ENCODE results near the gene CENPN.

- no peak for TF ChIP-seq ZFP30 (CRISPR knock-in tag; IDR thresholded peaks at IDR 0.05)
- TF ChIP-seq ZFP3 (CRISPR knock-in tag; IDR thresholded peaks at IDR 0.05): no peak
- no peak for TF ChIP-seq BACH2 (CRISPR knock-in tag; IDR thresholded peaks at IDR 0.05; ENCODE audit: borderline replicate concordance)
- TF ChIP-seq, protein P1, sequence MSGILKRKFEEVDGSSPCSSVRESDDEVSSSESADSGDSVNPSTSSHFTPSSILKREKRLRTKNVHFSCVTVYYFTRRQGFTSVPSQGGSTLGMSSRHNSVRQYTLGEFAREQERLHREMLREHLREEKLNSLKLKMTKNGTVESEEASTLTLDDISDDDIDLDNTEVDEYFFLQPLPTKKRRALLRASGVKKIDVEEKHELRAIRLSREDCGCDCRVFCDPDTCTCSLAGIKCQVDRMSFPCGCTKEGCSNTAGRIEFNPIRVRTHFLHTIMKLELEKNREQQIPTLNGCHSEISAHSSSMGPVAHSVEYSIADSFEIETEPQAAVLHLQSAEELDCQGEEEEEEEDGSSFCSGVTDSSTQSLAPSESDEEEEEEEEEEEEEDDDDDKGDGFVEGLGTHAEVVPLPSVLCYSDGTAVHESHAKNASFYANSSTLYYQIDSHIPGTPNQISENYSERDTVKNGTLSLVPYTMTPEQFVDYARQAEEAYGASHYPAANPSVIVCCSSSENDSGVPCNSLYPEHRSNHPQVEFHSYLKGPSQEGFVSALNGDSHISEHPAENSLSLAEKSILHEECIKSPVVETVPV (CRISPR knock-in tag; IDR thresholded peaks at IDR 0.05): no peak
- TF ChIP-seq GLIS3 (CRISPR knock-in tag; IDR thresholded peaks at IDR 0.05): no peak
- TF ChIP-seq, protein P2, sequence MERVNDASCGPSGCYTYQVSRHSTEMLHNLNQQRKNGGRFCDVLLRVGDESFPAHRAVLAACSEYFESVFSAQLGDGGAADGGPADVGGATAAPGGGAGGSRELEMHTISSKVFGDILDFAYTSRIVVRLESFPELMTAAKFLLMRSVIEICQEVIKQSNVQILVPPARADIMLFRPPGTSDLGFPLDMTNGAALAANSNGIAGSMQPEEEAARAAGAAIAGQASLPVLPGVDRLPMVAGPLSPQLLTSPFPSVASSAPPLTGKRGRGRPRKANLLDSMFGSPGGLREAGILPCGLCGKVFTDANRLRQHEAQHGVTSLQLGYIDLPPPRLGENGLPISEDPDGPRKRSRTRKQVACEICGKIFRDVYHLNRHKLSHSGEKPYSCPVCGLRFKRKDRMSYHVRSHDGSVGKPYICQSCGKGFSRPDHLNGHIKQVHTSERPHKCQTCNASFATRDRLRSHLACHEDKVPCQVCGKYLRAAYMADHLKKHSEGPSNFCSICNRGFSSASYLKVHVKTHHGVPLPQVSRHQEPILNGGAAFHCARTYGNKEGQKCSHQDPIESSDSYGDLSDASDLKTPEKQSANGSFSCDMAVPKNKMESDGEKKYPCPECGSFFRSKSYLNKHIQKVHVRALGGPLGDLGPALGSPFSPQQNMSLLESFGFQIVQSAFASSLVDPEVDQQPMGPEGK (CRISPR knock-in tag; IDR thresholded peaks at IDR 0.05; ENCODE audit: borderline replicate concordance): no peak
- TF ChIP-seq ZC3H10 (CRISPR knock-in tag; IDR thresholded peaks at IDR 0.05): no peak
Observed at GRCh38 chr16:81073560-81074330, 66.7 kb downstream of the CENPN start.
